Fibroblast of lung (primary cell): ENCODE measurements around the gene TEC. TPM values are rescaled to one million over a fixed set of nuclear protein-coding genes. Genes with fewer than 3 reads are reported as not detected.
"Not testable (repeated sequence)": the region's sequence is repeated elsewhere in the genome, so short reads cannot be mapped to it uniquely, and the experiment has no call there.

Experiments
- DNase-seq, 2 donors: peaks; one replicate each; pipeline versions ENCODE4 v3.0.0 to v3.0.0-alpha.2; 2010; ENCODE audit warnings: low read depth in 2 of 2
- H2AFZ ChIP-seq: 2 replicates; pipeline ENCODE4 v1.5.1; 2012; ENCODE audit warnings: low read length, control low read depth, inconsistent platforms
- H3K27ac ChIP-seq: 2 replicates; pipeline ENCODE4 v1.5.1; 2011; ENCODE audit warnings: low read length, control low read depth; ENCODE audit not compliant: insufficient read depth
- H3K27me3 ChIP-seq: 2 replicates; pipeline ENCODE4 v1.5.1; 2011; ENCODE audit warnings: mild to moderate bottlenecking, low read length; ENCODE audit not compliant: control insufficient read depth, insufficient read depth
- H3K36me3 ChIP-seq: 2 replicates; pipeline ENCODE4 v1.5.1; 2011; ENCODE audit warnings: low read length; ENCODE audit not compliant: control insufficient read depth, insufficient read depth
- H3K4me1 ChIP-seq: 2 replicates; pipeline ENCODE4 v1.5.1; 2011; ENCODE audit warnings: low read length; ENCODE audit not compliant: control insufficient read depth, insufficient read depth; ENCODE audit errors: extremely low read depth
- H3K4me2 ChIP-seq: 2 replicates; pipeline ENCODE4 v1.5.1; 2011; ENCODE audit warnings: low read length, control low read depth; ENCODE audit not compliant: insufficient read depth; ENCODE audit errors: extremely low read depth
- H3K4me3 ChIP-seq, 4 experiments: fragments of 200-600 bp in 1 of 4; sonication (generic) in 1 of 4; replicated peaks in 1 of 4; 2 replicates each; pipeline ENCODE4 v1.5.1; 2011 to 2016; ENCODE audit warnings: low read length in 4 of 4, low read depth in 3 of 4, mild to moderate bottlenecking in 3 of 4, control low read depth in 2 of 4, inconsistent platforms in 1 of 4, mixed read lengths in 1 of 4; ENCODE audit not compliant: insufficient read depth in 1 of 4; ENCODE audit errors: control extremely low read depth in 1 of 4
- H3K79me2 ChIP-seq: 2 replicates; pipeline ENCODE4 v1.5.1; 2012; ENCODE audit warnings: mild to moderate bottlenecking, low read length, inconsistent platforms; ENCODE audit not compliant: control insufficient read depth, insufficient read depth
- H3K9ac ChIP-seq: 2 replicates; pipeline ENCODE4 v1.5.1; 2011; ENCODE audit warnings: mild to moderate bottlenecking, low read length, control low read depth; ENCODE audit not compliant: insufficient read depth
- H3K9me3 ChIP-seq: 2 replicates; pipeline ENCODE4 v1.5.1; 2012; ENCODE audit warnings: low read depth, low read length; ENCODE audit not compliant: control insufficient read depth, insufficient read depth
- H4K20me1 ChIP-seq: 2 replicates; pipeline ENCODE4 v1.5.1; 2011; ENCODE audit warnings: low read length; ENCODE audit not compliant: control insufficient read depth, insufficient read depth; ENCODE audit errors: extremely low read depth
- CTCF ChIP-seq, 2 donors: IDR thresholded peaks in 1 of 2; conservative IDR thresholded peaks in 1 of 2; 1 replicate in 1 of 2; 2 replicates in 1 of 2; pipeline ENCODE4 v1.5.1; 2011 to 2012; ENCODE audit warnings: low read length in 2 of 2, control low read depth in 1 of 2, inconsistent platforms in 1 of 2, low read depth in 1 of 2, mild to moderate bottlenecking in 1 of 2
- EZH2 ChIP-seq: IDR thresholded peaks from 2 replicates; pipeline ENCODE4 v1.5.1; 2012; ENCODE audit warnings: low read length, control low read depth, mild to moderate bottlenecking; ENCODE audit errors: missing control alignments
- polyA plus RNA-seq, 2 donors: library from polyadenylated mRNA; depleted of rRNA in 1 of 2; stranded (reverse) in 1 of 2; unstranded in 1 of 2; fragments of >200 nt; gene quantifications; 2 replicates each; pipeline ENCODE4 v1.2.1, GENCODE V29; 2011 to 2012; ENCODE audit warnings: missing spikeins in 1 of 2
- total RNA-seq: library from RNA; depleted of rRNA; stranded (reverse); fragments of >200 nt; gene quantifications from 2 replicates; pipeline ENCODE4 v1.2.1, GENCODE V29; 2014

Gene TEC
- total and polyA plus RNA-seq, 2 donors (not counting 1 experiment from before 2014, with no cell fraction given): 0.79 to 5.3 TPM

- Histone ChIP-seq H3K4me2 (no peak overlapping the region), H3K4me3 (no peak overlapping the region), H4K20me1 (no peaks in the 10 kb centered on the region), H3K79me2 (no peaks in the 10 kb centered on the region), H3K27ac (no peak overlapping the region), H3K9me3 (no peaks in the 10 kb centered on the region), H2AFZ (no peak overlapping the region), H3K27me3 (no peaks in the 10 kb centered on the region), H3K9ac (no peak overlapping the region), H3K4me1 (no peaks in the 10 kb centered on the region), H3K36me3 (no peaks in the 10 kb centered on the region)
- TF ChIP-seq EZH2 (no peak), CTCF (conservative IDR thresholded peaks at IDR 0.05 in 1 of 2, IDR thresholded peaks at IDR 0.05 in 1 of 2; ENCODE audit: low read depth in 1 of 2, low read length in 2 of 2) (no peak)
- DNase-seq: peak in 1 of 2 donors; percentile 17
These were observed 27.7 kb upstream of the TEC start for GRCh38 chr4:48297256-48297846.

GRCh38 chr4:48296365-48296764 lies 26.7 kb upstream of the TEC start:
- H4K20me1 ChIP-seq: no peaks in the 10 kb centered on the region
- H3K4me3 ChIP-seq: no peak overlapping the region
- no peaks in the 10 kb centered on the region for H3K4me1 ChIP-seq
- DNase-seq: peak in 1 of 2 donors; percentile 14
- TF ChIP-seq EZH2 (no peak), CTCF (conservative IDR thresholded peaks at IDR 0.05 in 1 of 2, IDR thresholded peaks at IDR 0.05 in 1 of 2; ENCODE audit: low read depth in 1 of 2, low read length in 2 of 2) (no peak)
- no peaks in the 10 kb centered on the region for H3K27me3 ChIP-seq
- no peaks in the 10 kb centered on the region for H3K9me3 ChIP-seq
- H2AFZ ChIP-seq: no peak overlapping the region
- H3K4me2 ChIP-seq: peak overlapping the region; percentile 8
- H3K27ac ChIP-seq: no peak overlapping the region
- no peak overlapping the region for H3K9ac ChIP-seq
- no peaks in the 10 kb centered on the region for H3K36me3 ChIP-seq
- H3K79me2 ChIP-seq: no peaks in the 10 kb centered on the region

- Histone ChIP-seq H2AFZ (no peak overlapping the region), H3K27me3 (no peaks in the 10 kb centered on the region), H3K4me3 (no peak overlapping the region), H3K9ac (no peak overlapping the region), H4K20me1 (no peaks in the 10 kb centered on the region), H3K36me3 (no peaks in the 10 kb centered on the region), H3K79me2 (no peaks in the 10 kb centered on the region), H3K27ac (no peak overlapping the region), H3K4me1 (no peaks in the 10 kb centered on the region), H3K9me3 (no peaks in the 10 kb centered on the region), H3K4me2 (no peak overlapping the region)
- peak in 1 of 2 donors; percentile 40 for DNase-seq
- no peak for TF ChIP-seq EZH2
These were observed 25.5 kb upstream of the TEC start for GRCh38 chr4:48295116-48295515.

GRCh38 chr4:48292218-48292790 lies 22.7 kb upstream of the TEC start:
- H3K4me2 ChIP-seq, H3K9me3 ChIP-seq, H2AFZ ChIP-seq, H3K9ac ChIP-seq, H3K4me3 ChIP-seq, H3K4me1 ChIP-seq, H3K79me2 ChIP-seq, H3K27ac ChIP-seq, H3K36me3 ChIP-seq, DNase-seq, H3K27me3 ChIP-seq, H4K20me1 ChIP-seq: not testable (repeated sequence)
